GM21390 (cell line): ENCODE data around the gene LAMA5.

ENCODE experiments used
- ATAC-seq: cut with Tn5 transposase; IDR thresholded peaks from one replicate; pipeline ENCODE4 v1.9.1; 2021; ENCODE audit not compliant: unreplicated experiment

LAMA5 gene

DNA sequence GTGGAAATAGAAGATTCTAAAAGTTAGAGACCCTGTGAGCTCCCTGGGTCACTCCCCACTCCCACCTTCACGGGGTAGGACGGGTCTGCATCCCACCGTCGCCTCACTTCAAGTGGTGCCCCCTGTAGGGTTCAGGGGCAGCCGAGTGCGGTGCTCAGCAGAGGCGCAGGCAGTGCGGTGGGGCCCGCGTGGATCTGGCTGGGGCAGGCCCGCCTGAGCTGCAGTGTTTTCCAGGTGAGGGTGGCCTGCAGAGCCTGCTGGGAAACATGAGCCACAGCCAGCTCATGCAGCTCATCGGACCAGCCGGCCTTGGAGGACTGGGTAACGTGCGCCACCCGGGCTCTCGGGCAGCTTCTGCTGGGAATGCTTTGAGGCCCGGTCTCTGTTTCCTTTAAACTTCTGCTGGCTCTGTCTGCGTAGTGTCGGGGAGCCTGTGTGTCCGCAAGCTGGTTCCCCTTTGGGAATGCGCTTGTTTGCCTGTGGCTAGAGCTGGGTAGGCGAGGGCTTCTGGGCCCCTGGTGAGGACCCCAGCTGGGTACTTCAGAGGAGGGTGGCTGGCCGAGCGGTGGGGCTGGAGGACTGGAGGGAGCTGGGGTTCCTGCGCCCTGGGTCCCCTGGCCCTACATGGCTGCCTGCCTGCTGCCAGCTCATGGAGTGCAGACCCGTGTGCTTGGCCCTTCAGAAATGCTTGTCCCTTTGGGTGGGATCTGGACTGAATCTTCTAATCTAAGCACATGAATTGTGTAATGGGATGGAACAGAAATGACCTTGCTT is 60.5 kb downstream of the LAMA5 start:
- ATAC-seq = no peak

GRCh38 chr20:62305765-62306413 is 61.2 kb downstream of the LAMA5 start:
- no peak for ATAC-seq

GRCh38 chr20:62305149-62305764 is 61.9 kb downstream of the LAMA5 start:
- no peak for ATAC-seq

GRCh38 chr20:62304331-62305148 is 62.6 kb downstream of the LAMA5 start:
- ATAC-seq = no peak

DNA sequence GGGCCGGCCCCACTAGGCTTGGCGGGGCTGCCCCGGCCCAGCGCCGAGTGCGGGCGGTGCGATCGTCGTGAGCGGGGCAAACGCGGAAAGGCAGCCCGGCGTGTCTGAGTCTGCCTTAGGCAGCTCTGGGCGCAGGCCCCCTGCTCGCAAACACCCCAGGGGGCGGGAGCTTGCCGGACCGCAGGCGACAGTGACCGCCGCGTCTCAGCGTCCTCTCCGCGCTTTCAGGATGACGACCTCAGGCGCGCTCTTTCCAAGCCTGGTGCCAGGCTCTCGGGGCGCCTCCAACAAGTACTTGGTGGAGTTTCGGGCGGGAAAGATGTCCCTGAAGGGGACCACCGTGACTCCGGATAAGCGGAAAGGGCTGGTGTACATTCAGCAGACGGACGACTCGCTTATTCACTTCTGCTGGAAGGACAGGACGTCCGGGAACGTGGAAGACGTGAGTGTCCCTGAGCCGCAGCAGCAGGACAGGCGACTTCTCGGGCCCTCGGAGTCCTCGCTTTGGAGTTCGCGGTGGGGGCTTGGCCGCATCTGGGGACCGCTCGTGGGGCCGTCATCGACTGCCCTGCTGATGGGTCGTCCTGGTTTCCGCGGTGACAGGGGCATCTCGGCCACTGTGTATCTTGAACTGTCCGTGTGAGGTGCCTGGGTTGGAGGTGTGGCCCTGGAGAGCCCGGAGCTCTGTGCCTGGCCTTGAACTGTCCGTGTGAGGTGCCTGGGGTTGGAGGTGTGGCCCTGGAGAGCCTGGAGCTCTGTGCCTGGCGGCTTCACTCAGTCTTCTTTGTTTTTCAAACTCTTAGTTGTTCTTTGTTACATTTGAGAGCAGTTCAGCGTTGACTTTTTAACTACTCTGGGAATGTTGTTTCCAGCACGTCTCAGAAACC is 63.5 kb downstream of the LAMA5 start:
- ATAC-seq = no peak

GRCh38 chr20:62303062-62303339 is 64.1 kb downstream of the LAMA5 start:
- no peak for ATAC-seq

DNA sequence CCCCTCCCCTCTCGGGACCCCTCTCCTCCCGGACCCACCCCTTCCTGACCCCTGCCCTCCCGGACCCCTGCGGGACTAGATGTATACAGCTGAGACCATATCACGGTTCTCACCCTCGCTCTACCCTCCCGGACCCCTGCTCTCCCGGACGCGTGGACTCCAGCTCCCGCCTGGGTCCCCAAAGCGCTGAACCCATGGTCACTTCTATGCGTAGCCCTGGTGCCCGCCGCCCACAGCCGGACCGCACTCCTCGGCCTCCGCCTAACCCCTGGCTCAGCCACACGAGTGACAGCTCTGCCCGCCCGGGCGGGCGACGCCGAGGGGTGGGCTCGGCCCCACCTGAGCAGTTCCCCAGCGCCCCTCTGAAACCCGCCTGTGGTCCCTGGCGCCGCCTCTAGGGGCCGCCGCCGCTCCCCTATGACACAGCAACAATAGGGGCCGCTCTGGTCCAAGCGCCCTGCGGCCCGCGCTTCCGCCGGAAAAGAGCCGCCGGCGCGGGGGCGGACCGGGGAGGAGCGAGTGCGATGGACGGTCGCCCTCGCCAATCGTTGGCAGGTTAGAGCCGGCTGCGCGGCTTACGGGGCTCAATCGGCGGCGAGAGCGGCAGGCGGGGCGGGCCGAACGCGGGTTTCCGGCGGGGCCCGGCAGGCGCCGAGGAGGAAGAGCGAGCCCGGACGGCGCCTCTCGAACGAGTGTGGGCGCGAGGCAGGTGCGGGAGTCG is 64.6 kb downstream of the LAMA5 start, which contains the start of gene ADRM1:
ADRM1 (plus strand) TSS at position 657 of the 721 bp plus-strand sequence. CDS start 572 bp downstream, outside the sequence.
- peak; percentile 88 for ATAC-seq

- peak; percentile 30 for ATAC-seq
These were observed 65.3 kb downstream of the LAMA5 start for GRCh38 chr20:62301773-62302340.

GRCh38 chr20:62301111-62301668 is 65.9 kb downstream of the LAMA5 start:
- no peak for ATAC-seq

DNA sequence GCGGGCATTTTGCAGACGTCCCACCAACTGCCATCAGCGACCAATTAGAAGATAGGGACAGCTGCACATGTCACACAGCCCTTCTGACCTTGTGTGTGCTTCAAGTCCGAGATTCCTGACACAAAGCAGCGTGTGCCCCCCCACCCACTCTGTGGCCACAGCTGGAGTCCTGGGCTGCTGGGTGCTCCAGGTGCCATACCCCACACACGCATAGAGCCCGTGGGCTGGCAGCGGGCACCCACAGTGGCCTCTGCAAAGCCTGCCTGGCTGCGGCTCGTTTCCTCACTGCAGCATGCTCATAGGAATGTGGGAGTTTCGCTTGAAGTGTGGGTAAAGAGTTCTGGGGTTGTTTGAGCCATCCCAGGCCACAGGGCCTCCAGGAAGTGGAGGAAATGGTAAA is 66.8 kb downstream of the LAMA5 start:
- no peak for ATAC-seq

- no peak for ATAC-seq
These were observed 67.4 kb downstream of the LAMA5 start for GRCh38 chr20:62299666-62300236.

GRCh38 chr20:62298577-62299249 is 68.4 kb downstream of the LAMA5 start:
- ATAC-seq = no peak

GRCh38 chr20:62297449-62298227 is 69.5 kb downstream of the LAMA5 start:
- no peak for ATAC-seq

DNA sequence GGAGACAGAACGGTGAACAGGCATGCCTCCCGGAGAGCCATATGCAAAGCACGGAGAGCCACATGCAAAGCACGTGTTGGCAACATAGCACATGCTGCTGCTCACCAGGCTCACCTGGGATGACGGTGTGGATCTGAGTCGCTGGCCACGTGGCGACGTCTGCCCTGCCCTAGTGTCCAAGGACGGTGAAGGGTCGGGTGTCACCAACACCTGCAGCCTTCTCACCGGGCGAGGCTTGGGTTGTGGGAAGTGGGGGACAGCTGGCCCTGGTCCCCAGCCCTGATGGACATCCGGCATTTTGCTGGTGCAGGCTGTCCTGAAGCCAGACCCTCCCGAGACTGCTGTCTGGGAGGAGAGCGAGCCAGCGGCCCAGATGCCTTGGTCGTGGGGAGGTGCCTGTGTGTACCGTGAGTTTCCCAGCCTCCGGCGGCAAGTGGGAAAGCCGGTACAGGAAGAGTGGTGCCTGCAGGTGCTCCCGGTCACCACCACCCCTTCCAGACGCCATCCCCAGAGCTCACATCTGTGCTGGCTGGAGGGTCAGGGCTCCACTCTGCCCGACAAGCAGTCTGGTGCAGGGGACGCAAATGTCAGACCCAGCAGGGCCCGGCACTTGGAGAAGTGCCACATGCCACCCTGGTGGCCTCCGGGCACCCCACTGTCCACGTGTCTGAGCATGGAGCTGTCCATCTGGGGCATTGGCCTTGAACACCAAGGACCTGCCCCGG is 70.2 kb downstream of the LAMA5 start:
- no peak for ATAC-seq

DNA sequence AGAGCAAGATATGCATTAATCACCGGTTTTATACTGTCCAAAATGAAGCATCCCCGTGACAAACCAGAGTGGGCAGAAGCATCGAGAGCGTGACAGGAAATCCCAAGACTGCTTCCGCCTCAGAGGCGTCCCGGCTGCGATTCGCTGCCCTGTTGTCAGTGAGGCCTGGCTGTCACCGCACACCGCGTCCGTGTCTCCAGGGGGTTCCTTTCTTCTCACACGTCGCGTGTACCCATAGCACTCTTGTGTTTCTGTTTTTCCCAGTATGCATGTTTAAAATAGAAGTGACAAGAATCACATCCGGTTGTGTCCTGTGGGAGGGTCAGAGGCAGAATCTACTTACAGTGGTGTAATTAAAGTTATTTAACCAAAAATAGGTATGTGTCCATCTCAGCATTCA is 72.6 kb downstream of the LAMA5 start:
- no peak for ATAC-seq

DNA sequence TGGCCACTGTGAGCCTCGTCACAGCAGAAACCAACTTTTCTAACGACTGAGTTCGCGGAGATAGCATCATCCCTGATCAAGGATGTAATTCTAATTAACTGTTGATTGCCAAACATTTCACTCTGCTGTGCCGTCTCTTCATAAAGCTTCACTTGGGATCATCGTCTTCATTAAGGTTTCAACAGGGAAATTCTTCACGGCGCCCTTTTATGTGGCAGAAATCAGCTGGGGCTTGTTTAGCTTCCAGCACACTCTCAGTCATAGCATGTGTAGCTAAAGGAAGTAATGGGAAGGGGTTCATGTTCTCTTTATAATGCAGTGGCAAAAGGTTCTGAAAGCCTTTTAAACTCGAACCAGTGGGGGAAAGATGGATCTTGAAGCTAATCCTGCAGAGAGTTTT is 73.2 kb downstream of the LAMA5 start:
- no peak for ATAC-seq
